ENCODE data around the gene GPD1L.
"Not testable (repeated sequence)": the region's sequence is repeated elsewhere in the genome, so short reads cannot be mapped to it uniquely, and the experiment has no call there.

Gene GPD1L

GRCh38 chr3:32106929-32107362 is 526 bp downstream of the GPD1L start:
- no peak for DNase-seq

- DNase-seq, result not testable (repeated sequence)
These were observed 1.8 kb downstream of the GPD1L start for GRCh38 chr3:32108224-32108623.

DNA sequence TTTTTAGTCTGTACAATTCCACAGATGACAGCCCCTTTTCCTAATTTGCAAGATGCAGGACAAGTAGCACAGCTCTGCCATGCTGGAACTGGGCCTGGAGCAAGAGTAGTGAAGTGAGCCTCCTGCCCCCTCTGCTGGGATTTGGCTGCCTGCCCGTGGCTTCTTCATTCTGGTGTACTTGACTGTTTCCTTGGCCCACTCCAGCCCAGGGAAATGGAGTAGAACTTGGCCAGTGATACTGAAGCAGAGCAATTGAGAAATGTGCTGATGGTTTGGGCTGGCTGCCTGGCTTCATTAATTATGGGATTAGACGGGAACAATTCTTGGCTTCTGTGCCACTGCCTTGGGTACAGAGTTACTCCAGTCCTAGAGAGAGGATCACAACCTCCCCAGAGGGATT is 2.8 kb downstream of the GPD1L start:
- no peak for DNase-seq

DNA sequence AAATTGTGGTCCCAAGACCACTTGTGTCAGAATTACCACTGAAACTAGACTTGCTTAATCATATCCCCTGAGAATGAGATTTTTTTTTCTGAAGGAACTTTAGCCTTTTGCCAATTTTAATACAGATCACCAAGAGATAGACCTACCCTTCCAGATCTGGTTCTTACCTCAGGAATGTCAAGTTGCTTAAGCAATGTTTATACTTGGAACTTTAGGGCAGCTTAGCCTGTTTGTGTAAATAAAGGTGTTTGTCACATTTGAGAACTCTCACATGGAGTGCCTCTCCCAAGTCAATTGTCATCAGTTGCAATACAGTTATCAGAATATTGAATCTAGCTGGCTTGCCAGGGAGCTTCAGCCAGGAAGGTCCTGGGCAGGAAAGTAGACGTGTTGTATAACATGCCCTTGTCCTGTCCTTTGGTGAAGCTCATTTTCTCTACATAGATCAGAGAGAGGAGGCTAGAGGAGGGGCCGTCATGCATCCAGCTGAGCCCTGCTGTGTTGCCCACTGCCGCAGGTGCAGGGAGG is 3.9 kb downstream of the GPD1L start:
- DNase-seq, result no peak

DNA sequence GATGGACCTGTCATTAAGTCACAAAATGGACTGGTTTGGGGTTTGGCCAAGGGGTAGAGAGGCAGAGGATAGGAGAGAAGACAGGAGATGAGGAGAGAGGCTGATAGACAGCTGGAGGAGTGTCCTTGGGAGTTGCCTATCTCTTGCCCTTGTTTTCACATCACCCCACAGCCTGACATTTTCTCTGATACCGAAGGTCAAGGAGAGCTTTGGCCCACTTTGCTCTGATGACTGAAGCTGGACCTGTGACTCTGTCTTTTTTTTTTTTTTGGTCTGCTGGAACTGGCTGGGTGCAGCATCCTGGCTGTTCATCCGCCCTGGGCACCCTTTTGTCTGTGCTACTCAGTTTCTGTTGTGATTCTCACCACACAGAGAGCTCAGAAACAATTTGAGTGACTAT is 5.1 kb downstream of the GPD1L start:
- DNase-seq, result no peak

DNA sequence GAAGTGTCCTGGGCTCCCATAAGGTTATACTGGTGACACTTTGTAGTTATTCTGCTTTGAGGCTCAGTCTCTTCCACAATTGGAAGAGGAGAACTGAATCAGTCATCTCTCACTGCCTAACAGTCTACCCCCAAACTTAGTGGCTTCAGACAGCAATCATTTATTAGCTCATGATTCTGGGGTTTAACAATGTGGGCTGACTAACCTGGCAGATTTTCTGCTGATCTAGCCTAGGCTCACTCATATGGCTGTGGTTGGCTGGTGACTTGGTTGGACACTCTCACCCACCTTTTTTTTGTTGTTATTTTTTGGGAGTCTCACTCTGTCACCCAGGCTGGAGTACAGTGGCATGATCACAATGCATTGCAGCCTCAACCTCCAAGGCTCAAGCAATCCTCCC is 7.1 kb downstream of the GPD1L start:
- DNase-seq, result no peak

DNA sequence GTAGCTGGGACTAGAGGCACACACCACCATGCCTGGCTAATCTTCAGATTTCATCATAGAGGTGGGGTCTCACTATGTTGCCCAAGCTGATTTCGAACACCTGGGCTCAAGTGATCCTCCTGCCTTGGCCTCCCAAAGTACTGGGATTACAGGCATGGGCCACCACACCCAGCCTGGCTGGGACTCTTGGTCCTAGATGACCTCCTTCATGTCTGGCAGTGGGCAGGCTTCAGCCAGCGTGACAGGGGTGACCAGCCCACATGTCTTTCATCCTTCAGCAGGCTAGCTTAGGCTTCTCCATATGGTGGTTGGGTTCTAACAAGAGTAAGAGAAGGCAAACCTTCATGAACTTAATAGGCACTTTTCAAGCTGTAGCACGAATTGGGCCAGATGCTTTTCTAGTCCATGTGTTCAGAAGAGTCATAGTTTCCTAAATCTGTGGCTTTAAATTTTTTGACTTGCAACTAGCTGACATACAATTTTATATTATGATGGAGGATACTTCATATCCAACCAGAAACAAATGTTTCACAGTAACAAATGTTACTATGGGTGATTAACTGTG is 7.6 kb downstream of the GPD1L start:
- no peak for DNase-seq

- DNase-seq, result peak; percentile 79
These were observed 8.3 kb downstream of the GPD1L start for GRCh38 chr3:32114546-32115386.

GRCh38 chr3:32117320-32117719 is 10.9 kb downstream of the GPD1L start:
- no peak for DNase-seq

DNA sequence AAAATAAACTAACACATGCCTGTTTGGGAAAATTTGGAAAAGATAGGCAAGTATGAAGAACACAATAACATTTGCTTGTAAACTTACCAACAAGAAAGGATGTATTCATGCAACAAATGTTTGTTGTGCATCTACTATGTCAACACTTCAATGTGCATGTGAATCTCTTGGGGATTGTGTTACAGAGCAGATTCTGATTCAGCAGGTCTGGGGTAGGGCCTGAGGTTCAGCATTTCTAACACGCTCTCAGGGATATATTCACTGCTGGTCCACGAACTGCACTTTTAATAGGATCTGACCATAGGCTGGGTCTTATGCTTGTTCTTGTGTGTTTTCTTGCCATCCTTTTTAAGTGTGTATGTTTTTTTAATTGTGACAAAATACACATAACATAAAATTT is 11.8 kb downstream of the GPD1L start:
- DNase-seq, result no peak

DNA sequence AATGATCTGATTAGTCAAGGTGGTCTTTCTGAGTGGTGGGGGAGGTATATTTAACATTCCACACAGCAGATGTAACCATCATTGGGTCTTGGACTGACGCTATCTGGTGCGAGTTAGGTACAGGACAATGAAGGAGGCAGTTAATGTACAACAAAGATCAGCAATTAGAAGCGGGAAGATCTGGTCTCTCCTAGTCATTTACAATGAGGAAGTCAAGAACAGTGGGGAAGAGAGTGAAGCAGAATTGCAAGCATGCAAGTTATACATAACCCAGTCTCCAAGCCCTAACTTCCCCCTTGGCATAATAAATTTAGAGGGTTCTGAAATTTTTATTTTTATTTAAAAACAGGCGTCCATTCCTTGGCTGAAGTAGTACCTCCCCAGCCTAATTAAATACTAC is 14.1 kb downstream of the GPD1L start:
- no peak for DNase-seq

GRCh38 chr3:32121137-32121536 is 14.7 kb downstream of the GPD1L start:
- no peak for DNase-seq

GRCh38 chr3:32123620-32124019 is 17.2 kb downstream of the GPD1L start:
- DNase-seq, result no peak

GRCh38 chr3:32125012-32125411 is 18.6 kb downstream of the GPD1L start:
- no peak for DNase-seq

GRCh38 chr3:32126305-32127015 is 20.0 kb downstream of the GPD1L start:
- DNase-seq, result no peak

DNA sequence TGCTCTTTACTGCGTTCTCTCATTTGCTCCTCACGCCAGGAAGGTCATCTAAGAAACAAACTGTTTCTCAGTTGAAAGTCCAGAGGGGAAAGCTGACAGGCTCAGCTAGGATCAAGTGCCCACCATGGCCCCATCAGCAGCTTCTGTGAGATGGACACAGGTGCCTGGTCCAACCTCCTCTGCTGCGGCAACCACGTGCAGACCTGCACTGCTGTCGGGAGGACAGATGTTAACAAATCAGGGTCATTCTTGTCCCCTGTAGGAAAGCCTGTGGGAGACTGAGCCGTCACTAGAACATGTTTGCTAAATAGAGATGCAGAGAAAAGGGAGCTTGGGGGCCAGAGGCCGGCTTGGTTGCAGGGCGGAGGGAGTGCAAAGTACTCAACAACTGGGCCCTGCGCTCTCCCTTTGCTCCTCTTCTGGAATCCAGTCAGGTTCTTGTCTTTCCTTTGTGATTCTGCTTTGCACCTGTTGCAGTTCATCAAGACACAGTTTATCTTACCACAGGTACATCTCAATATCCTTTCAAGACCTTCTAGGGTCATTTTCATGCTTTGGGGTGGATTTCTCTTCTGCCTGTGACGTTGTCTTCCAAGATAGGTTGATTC is 20.9 kb downstream of the GPD1L start:
- DNase-seq, result no peak

DNA sequence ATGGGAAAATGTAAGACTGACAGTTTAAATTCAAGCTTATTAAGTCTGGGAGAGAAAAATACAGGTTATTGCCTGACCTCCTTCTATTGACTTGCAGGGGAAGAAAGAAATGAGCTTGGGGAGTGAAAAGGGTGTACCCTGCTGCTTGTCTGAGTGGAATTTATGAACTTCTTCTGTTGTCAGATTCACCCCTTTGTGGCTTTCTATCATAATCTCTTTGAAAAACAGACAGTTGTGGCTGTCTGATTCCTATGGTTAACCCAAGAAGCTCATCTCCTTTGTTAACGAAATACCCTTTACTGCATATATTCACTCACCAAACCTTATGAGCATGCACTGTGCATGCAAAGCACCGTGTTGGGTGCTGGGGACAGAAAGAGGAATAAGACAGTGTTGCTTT is 22.5 kb downstream of the GPD1L start:
- no peak for DNase-seq

GRCh38 chr3:32129832-32130231 is 23.4 kb downstream of the GPD1L start:
- no peak for DNase-seq

DNA sequence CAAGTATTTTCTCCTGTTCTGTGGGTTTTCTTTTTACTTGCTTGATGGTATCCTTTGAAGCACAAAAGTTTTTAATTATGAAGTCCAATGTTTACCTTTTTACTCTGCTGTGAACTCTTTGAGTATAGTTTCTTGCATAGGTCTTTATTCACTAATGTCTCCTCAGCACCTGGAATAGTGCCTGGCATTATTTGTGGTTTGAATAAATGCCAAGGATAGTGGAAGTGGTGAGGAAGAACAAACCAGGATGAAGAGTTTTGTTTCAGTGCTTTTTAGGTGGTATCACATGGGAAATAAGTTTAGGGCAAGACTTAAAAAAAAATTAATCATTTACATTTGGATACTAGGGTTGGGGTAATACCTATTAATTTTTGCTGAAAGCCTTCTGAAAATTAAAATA is 25.7 kb downstream of the GPD1L start:
- no peak for DNase-seq

DNA sequence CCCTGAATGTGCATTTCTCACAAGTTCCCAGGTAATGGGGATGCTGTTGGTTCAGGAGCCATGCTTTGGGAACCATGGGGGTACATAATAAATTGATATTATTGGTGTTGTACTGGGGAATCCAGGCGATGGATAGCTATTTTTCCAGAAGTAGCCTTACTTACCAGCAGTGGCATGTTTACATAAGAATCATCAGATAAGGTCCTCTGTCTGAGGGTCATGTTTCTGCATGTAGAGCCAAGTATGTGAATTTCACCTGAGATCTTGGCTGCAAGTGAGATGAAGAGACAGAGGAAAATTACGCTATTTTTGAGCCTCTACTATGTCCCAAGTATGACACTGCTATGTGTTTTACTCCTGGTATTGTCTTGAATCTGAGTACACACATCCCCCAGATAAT is 26.3 kb downstream of the GPD1L start:
- DNase-seq, result no peak

GRCh38 chr3:32136703-32137102 is 30.3 kb downstream of the GPD1L start:
- DNase-seq, result no peak

GRCh38 chr3:32137870-32138269 is 31.4 kb downstream of the GPD1L start:
- no peak for DNase-seq

DNA sequence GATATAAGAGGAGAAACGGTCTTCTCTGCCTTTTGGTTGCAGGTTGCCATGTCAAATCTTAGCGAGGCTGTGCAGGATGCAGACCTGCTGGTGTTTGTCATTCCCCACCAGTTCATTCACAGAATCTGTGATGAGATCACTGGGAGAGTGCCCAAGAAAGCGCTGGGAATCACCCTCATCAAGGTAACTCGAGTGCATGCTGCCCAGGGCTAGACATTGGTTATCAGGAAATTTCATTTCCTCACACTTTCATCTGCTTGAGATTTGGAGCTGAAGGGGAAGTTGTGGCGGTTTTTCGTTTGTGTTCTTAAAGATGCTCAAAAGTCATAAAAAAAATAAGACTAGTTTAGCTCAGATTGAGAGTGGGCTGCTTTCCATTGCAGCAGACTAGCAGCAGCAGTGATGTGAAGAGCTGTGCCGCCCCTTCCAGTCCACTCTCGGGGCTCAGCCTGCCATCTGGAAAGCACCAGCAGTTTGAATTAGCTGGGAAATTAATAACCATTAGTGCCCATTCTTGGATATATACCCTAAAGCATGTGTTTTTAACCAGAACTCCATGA is 32.2 kb downstream of the GPD1L start:
- DNase-seq, result no peak
